ENCODE results near the gene PRDM15. TPM values are rescaled to one million over a fixed set of nuclear protein-coding genes. Genes with fewer than 3 reads are reported as not detected.

PRDM15 gene
- polyA plus RNA-seq, 1 donor (not counting 4 experiments of a cell fraction or from before 2014, with no cell fraction given), result 5.2 TPM

GRCh38 chr21:41926807-41927171 is 47.6 kb upstream of the PRDM15 start:
- FAIRE-seq, result no peak
- TF ChIP-seq, protein P1, sequence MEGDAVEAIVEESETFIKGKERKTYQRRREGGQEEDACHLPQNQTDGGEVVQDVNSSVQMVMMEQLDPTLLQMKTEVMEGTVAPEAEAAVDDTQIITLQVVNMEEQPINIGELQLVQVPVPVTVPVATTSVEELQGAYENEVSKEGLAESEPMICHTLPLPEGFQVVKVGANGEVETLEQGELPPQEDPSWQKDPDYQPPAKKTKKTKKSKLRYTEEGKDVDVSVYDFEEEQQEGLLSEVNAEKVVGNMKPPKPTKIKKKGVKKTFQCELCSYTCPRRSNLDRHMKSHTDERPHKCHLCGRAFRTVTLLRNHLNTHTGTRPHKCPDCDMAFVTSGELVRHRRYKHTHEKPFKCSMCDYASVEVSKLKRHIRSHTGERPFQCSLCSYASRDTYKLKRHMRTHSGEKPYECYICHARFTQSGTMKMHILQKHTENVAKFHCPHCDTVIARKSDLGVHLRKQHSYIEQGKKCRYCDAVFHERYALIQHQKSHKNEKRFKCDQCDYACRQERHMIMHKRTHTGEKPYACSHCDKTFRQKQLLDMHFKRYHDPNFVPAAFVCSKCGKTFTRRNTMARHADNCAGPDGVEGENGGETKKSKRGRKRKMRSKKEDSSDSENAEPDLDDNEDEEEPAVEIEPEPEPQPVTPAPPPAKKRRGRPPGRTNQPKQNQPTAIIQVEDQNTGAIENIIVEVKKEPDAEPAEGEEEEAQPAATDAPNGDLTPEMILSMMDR (optimal IDR thresholded peaks at IDR 0.05 in 1 of 3, IDR thresholded peaks at IDR 0.05 in 1 of 3, conservative IDR thresholded peaks at IDR 0.05 in 1 of 3; ENCODE audit: extremely low read depth in 1 of 3, insufficient read depth in 2 of 3, low read length in 3 of 3), result no peak
- TF ChIP-seq EZH2 (IDR thresholded peaks at IDR 0.05; ENCODE audit: low read length), result no peak
- Histone ChIP-seq H3K79me2 (ENCODE audit: control insufficient read depth, insufficient read depth, low read length) (peaks cover 49% of the 10 kb centered on the region), H3K9me3 (ENCODE audit: control insufficient read depth, low read depth, low read length) (no peaks in the 10 kb centered on the region), H3K27ac (ENCODE audit: control insufficient read depth, insufficient read depth, low read length) (peak overlapping the region; percentile 82), H3K4me3 (ENCODE audit: control insufficient read depth in 2 of 3, extremely low read depth in 1 of 3, insufficient read depth in 2 of 3, low read depth in 1 of 3, low read length in 3 of 3) (peak overlapping the region in 2 of 3 experiments; percentile 61 to 77), H2AFZ (ENCODE audit: control insufficient read depth, low read length) (peak overlapping the region; percentile 66), H3K9ac (ENCODE audit: control insufficient read depth, extremely low read depth, insufficient read depth, low read length) (peak overlapping the region; percentile 84), H3K27me3 (ENCODE audit: control insufficient read depth, extremely low read depth, insufficient read depth, low read length) (no peaks in the 10 kb centered on the region), H3K9me1 (ENCODE audit: control insufficient read depth, extremely low read depth, insufficient read depth, low read length) (peaks cover 2% of the 10 kb centered on the region), H4K20me1 (ENCODE audit: control insufficient read depth, extremely low read depth, insufficient read depth, low read length) (no peaks in the 10 kb centered on the region), H3K4me1 (ENCODE audit: control insufficient read depth, extremely low read depth, insufficient read depth, low read length) (peaks cover 36% of the 10 kb centered on the region), H3K4me2 (ENCODE audit: control insufficient read depth, extremely low read depth, insufficient read depth, low read depth, low read length) (peak overlapping the region; percentile 87), H3K36me3 (ENCODE audit: control insufficient read depth in 2 of 2, extremely low read depth in 1 of 2, insufficient read depth in 2 of 2, low read length in 2 of 2) (peaks cover 0 to 5% of the 10 kb centered on the region in 2 experiments)
- DNase-seq (ENCODE audit: low read depth, low spot score), result no peak
- dilution Hi-C loops (cut with MboI; ENCODE audit: extremely low pct_ligation_motif_present, low sequenced_read_pairs), result no loop called here

- H2AFZ ChIP-seq (ENCODE audit: control insufficient read depth, low read length), result peak overlapping the region; percentile 82
- H3K27me3 ChIP-seq (ENCODE audit: control insufficient read depth, extremely low read depth, insufficient read depth, low read length), result no peaks in the 10 kb centered on the region
- H3K9ac ChIP-seq (ENCODE audit: control insufficient read depth, extremely low read depth, insufficient read depth, low read length), result peak overlapping the region; percentile 84
- dilution Hi-C loops (cut with MboI; ENCODE audit: extremely low pct_ligation_motif_present, low sequenced_read_pairs), result no loop called here
- H3K4me3 ChIP-seq (ENCODE audit: control insufficient read depth in 2 of 3, extremely low read depth in 1 of 3, insufficient read depth in 2 of 3, low read depth in 1 of 3, low read length in 3 of 3), result peak overlapping the region in 2 of 3 experiments; percentile 61 to 77
- TF ChIP-seq EZH2 (IDR thresholded peaks at IDR 0.05; ENCODE audit: low read length), result no peak
- TF ChIP-seq, protein P1 (optimal IDR thresholded peaks at IDR 0.05 in 1 of 3, IDR thresholded peaks at IDR 0.05 in 1 of 3, conservative IDR thresholded peaks at IDR 0.05 in 1 of 3; ENCODE audit: extremely low read depth in 1 of 3, insufficient read depth in 2 of 3, low read length in 3 of 3), result no peak
- H3K9me3 ChIP-seq (ENCODE audit: control insufficient read depth, low read depth, low read length), result no peaks in the 10 kb centered on the region
- peaks cover 0 to 5% of the 10 kb centered on the region in 2 experiments for H3K36me3 ChIP-seq (ENCODE audit: control insufficient read depth in 2 of 2, extremely low read depth in 1 of 2, insufficient read depth in 2 of 2, low read length in 2 of 2)
- peaks cover 2% of the 10 kb centered on the region for H3K9me1 ChIP-seq (ENCODE audit: control insufficient read depth, extremely low read depth, insufficient read depth, low read length)
- FAIRE-seq (peak; percentile 23), DNase-seq (ENCODE audit: low read depth, low spot score) (no peak)
- H3K79me2 ChIP-seq (ENCODE audit: control insufficient read depth, insufficient read depth, low read length), result peaks cover 49% of the 10 kb centered on the region
- H3K4me2 ChIP-seq (ENCODE audit: control insufficient read depth, extremely low read depth, insufficient read depth, low read depth, low read length), result peak overlapping the region; percentile 87
- peak overlapping the region; percentile 82 for H3K27ac ChIP-seq (ENCODE audit: control insufficient read depth, insufficient read depth, low read length)
- peaks cover 34% of the 10 kb centered on the region for H3K4me1 ChIP-seq (ENCODE audit: control insufficient read depth, extremely low read depth, insufficient read depth, low read length)
- H4K20me1 ChIP-seq (ENCODE audit: control insufficient read depth, extremely low read depth, insufficient read depth, low read length), result no peaks in the 10 kb centered on the region
These were observed 47.1 kb upstream of the PRDM15 start for GRCh38 chr21:41926117-41926806.
